HepG2 (cell line): ENCODE data around the gene BET1. TPM values are rescaled to one million over a fixed set of nuclear protein-coding genes. Genes with fewer than 3 reads are reported as not detected.

Source experiments
- HINFP ChIP-seq: sonication (generic); formaldehyde crosslinking; IDR thresholded peaks from 2 replicates; pipeline ENCODE4 v1.4.0; 2020; ENCODE audit warnings: low read depth, mild to moderate bottlenecking, missing genetic modification reagents
- ISX ChIP-seq: sonication (generic); formaldehyde crosslinking; conservative IDR thresholded peaks from 2 replicates; pipeline ENCODE4 v1.5.0; 2020; ENCODE audit warnings: missing genetic modification reagents
- KDM5A ChIP-seq: fragments of 200-600 bp; sonication (generic); IDR thresholded peaks from 2 replicates; pipeline ENCODE4 v1.7.0; 2018; ENCODE audit warnings: antibody characterized with exemption, mild to moderate bottlenecking, low read length, borderline replicate concordance
- PITX1 ChIP-seq: sonication (generic); formaldehyde crosslinking; IDR thresholded peaks from 2 replicates; pipeline ENCODE4 v1.5.1; 2020; ENCODE audit warnings: mild to moderate bottlenecking, missing genetic modification reagents
- SIN3A ChIP-seq: IDR thresholded peaks from 2 replicates; pipeline ENCODE4 v1.6.1; 2011; ENCODE audit warnings: low read depth, mild to moderate bottlenecking, control low read depth, low read length, borderline replicate concordance
- SIX1 ChIP-seq: sonication (generic); formaldehyde crosslinking; IDR thresholded peaks from 2 replicates; pipeline ENCODE4 v1.4.0; 2020; ENCODE audit warnings: missing genetic modification reagents, borderline replicate concordance
- SP1 ChIP-seq, 2 experiments: fragments of 450-650 bp in 1 of 2; sonication (generic) in 1 of 2; formaldehyde crosslinking in 1 of 2; IDR thresholded peaks; 2 replicates each; pipeline versions ENCODE4 v1.4.0 to v1.6.1; 2016 to 2020; ENCODE audit warnings: missing genetic modification reagents in 1 of 2
- TARDBP ChIP-seq: sonication (generic); formaldehyde crosslinking; IDR thresholded peaks from 2 replicates; pipeline ENCODE4 v1.8.0; 2022; ENCODE audit warnings: mild to moderate bottlenecking, missing genetic modification reagents
- TBP ChIP-seq: sonication (generic); formaldehyde crosslinking; IDR thresholded peaks from 2 replicates; pipeline ENCODE4 v1.5.0; 2020; ENCODE audit warnings: missing genetic modification reagents
- TRAFD1 ChIP-seq: sonication (generic); formaldehyde crosslinking; IDR thresholded peaks from 2 replicates; pipeline ENCODE4 v1.5.1; 2020; ENCODE audit warnings: missing genetic modification reagents, mild to moderate bottlenecking, borderline replicate concordance
- ZNF230 ChIP-seq: sonication (generic); formaldehyde crosslinking; IDR thresholded peaks from 2 replicates; pipeline ENCODE4 v1.4.0; 2020; ENCODE audit warnings: mild to moderate bottlenecking, missing genetic modification reagents
- ZNF331 ChIP-seq: sonication (generic); formaldehyde crosslinking; IDR thresholded peaks from 2 replicates; pipeline ENCODE4 v1.4.0; 2020; ENCODE audit warnings: missing genetic modification reagents
- ZNF607 ChIP-seq: sonication (generic); formaldehyde crosslinking; IDR thresholded peaks from 2 replicates; pipeline ENCODE4 v1.5.1; 2020; ENCODE audit warnings: missing genetic modification reagents, mild to moderate bottlenecking, borderline replicate concordance
- ZNF747 ChIP-seq: sonication (generic); formaldehyde crosslinking; IDR thresholded peaks from 2 replicates; pipeline ENCODE4 v1.8.1; 2023; ENCODE audit warnings: missing genetic modification reagents, mild to moderate bottlenecking, borderline replicate concordance
- ZSCAN29 ChIP-seq: sonication (generic); formaldehyde crosslinking; conservative IDR thresholded peaks from 2 replicates; pipeline ENCODE4 v1.4.0; 2020; ENCODE audit warnings: mild to moderate bottlenecking, missing genetic modification reagents
- polyA plus RNA-seq, 8 experiments: library from polyadenylated mRNA; depleted of rRNA in 3 of 8; stranded (reverse) in 7 of 8; unstranded in 1 of 8; fragments of >200 nt; fragmentation: Illumina TruSeq in 4 of 8; extraction: Trizol in 4 of 8; gene quantifications; 2 replicates each; pipeline versions ENCODE4 v1.2.1 to v1.2.3, GENCODE V29; 2011 to 2016; ENCODE audit warnings: low read depth in 4 of 8, missing spikeins in 1 of 8, mixed read lengths in 1 of 8; ENCODE audit not compliant: insufficient read depth in 1 of 8
- total RNA-seq, 5 experiments: library from RNA; depleted of rRNA; stranded (reverse); fragments of >200 nt; fragmentation: Illumina TruSeq; extraction: Trizol; gene quantifications; 2 replicates each; pipeline ENCODE4 v1.2.3, GENCODE V29; 2016; ENCODE audit warnings: low read depth in 1 of 5
- TF ChIP-seq, protein P1 (sequence below): sonication (generic); formaldehyde crosslinking; IDR thresholded peaks from 2 replicates; pipeline ENCODE4 v1.4.0; 2020; ENCODE audit warnings: missing genetic modification reagents
- TF ChIP-seq, protein P2 (sequence below): sonication (generic); formaldehyde crosslinking; IDR thresholded peaks from 2 replicates; pipeline ENCODE4 v1.8.1; 2022; ENCODE audit warnings: low read depth, mild to moderate bottlenecking, missing genetic modification reagents
- TF ChIP-seq, protein P3 (sequence below): sonication (generic); formaldehyde crosslinking; IDR thresholded peaks from 2 replicates; pipeline ENCODE4 v1.4.0; 2020; ENCODE audit warnings: low read depth, mild to moderate bottlenecking, missing genetic modification reagents

BET1 gene
- total and polyA plus RNA-seq, 2 of the 13 experiments (the other 11 are each of a cell fraction or from before 2014, with no cell fraction given): 23.8 to 33.7 TPM

DNA sequence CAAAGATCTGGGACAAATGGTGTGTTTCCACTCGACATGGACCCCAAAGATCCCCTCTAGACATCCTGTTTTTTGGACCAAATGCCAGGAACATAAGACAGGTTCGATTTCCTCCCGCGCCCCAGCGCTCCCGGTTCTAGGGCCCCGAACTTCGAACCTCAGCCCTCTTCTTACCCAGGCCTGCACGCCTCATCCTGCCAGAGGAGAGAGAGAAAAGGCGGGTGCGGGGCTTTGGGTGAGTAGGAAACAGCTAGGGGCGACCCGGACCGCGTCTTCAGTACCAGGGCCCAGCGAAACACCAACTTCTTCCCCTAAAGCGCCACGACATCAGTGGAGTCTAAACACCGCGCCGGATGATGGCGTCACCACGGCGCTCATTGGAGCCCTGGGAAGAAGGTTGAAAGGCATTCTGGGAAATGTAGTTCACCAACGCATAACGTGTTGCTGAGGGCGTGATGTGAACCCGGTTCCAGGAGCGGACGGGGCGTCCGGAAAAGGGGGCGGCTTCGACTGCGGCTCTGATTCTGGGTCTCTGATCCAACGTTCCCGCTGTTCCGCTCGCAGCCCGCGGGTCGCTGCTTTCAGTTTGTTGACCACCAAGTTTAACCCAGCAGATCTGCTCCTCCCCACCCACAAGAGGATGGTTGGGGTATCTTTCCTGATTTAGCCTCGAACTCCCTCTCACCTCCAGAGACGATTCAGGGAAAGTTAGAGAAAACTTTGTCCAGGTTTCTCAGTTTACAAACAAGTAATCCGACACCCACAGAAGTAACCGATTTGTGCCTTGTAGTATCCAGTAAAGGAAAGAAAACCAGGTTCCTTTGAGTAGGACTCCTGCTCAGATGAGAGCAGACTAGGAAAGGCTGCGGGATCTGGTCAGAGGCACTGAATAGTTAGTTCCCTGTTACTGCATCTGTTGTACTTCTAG, at the start of gene BET1 (continued):
- TF ChIP-seq ZSCAN29 (CRISPR knock-in tag) (peak; percentile 66; the same call in 1 of the 2 replicates), ZNF230 (CRISPR knock-in tag) (peak; percentile 79; the same call in 1 of the 2 replicates), TBP (CRISPR knock-in tag) (no peak; the same call in 1 of the 2 replicates), ISX (CRISPR knock-in tag) (peak; percentile 12; the same call in 1 of the 2 replicates), TRAFD1 (no peak), KDM5A (peak; percentile 95), SP1 (IDR thresholded peaks at IDR 0.05) (no peak), SP1 (CRISPR knock-in tag; IDR thresholded peaks at IDR 0.05) (peak; percentile 67), ZNF747 (CRISPR knock-in tag) (peak; percentile 68; the same call in 1 of the 2 replicates), TARDBP (CRISPR knock-in tag) (peak; percentile 82), ZNF331 (CRISPR knock-in tag) (peak; percentile 48), HINFP (no peak), ZNF607 (peak; percentile 60; the same call in 1 of the 2 replicates), SIN3A (no peak), SIX1 (CRISPR knock-in tag) (no peak), PITX1 (CRISPR knock-in tag) (peak; percentile 63; the same call in 1 of the 2 replicates)
- TF ChIP-seq, protein P1, sequence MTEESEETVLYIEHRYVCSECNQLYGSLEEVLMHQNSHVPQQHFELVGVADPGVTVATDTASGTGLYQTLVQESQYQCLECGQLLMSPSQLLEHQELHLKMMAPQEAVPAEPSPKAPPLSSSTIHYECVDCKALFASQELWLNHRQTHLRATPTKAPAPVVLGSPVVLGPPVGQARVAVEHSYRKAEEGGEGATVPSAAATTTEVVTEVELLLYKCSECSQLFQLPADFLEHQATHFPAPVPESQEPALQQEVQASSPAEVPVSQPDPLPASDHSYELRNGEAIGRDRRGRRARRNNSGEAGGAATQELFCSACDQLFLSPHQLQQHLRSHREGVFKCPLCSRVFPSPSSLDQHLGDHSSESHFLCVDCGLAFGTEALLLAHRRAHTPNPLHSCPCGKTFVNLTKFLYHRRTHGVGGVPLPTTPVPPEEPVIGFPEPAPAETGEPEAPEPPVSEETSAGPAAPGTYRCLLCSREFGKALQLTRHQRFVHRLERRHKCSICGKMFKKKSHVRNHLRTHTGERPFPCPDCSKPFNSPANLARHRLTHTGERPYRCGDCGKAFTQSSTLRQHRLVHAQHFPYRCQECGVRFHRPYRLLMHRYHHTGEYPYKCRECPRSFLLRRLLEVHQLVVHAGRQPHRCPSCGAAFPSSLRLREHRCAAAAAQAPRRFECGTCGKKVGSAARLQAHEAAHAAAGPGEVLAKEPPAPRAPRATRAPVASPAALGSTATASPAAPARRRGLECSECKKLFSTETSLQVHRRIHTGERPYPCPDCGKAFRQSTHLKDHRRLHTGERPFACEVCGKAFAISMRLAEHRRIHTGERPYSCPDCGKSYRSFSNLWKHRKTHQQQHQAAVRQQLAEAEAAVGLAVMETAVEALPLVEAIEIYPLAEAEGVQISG (CRISPR knock-in tag): peak; percentile 91
- TF ChIP-seq, protein P2, sequence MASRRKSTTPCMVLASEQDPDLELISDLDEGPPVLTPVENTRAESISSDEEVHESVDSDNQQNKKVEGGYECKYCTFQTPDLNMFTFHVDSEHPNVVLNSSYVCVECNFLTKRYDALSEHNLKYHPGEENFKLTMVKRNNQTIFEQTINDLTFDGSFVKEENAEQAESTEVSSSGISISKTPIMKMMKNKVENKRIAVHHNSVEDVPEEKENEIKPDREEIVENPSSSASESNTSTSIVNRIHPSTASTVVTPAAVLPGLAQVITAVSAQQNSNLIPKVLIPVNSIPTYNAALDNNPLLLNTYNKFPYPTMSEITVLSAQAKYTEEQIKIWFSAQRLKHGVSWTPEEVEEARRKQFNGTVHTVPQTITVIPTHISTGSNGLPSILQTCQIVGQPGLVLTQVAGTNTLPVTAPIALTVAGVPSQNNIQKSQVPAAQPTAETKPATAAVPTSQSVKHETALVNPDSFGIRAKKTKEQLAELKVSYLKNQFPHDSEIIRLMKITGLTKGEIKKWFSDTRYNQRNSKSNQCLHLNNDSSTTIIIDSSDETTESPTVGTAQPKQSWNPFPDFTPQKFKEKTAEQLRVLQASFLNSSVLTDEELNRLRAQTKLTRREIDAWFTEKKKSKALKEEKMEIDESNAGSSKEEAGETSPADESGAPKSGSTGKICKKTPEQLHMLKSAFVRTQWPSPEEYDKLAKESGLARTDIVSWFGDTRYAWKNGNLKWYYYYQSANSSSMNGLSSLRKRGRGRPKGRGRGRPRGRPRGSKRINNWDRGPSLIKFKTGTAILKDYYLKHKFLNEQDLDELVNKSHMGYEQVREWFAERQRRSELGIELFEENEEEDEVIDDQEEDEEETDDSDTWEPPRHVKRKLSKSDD (CRISPR knock-in tag): no peak; the same call in 1 of the 2 replicates
- TF ChIP-seq, protein P3, sequence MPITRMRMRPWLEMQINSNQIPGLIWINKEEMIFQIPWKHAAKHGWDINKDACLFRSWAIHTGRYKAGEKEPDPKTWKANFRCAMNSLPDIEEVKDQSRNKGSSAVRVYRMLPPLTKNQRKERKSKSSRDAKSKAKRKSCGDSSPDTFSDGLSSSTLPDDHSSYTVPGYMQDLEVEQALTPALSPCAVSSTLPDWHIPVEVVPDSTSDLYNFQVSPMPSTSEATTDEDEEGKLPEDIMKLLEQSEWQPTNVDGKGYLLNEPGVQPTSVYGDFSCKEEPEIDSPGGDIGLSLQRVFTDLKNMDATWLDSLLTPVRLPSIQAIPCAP (CRISPR knock-in tag): no peak
